GM18499 (cell line): Measurements from ENCODE around the gene EIF3L.

Experiments used
- ATAC-seq: cut with Tn5 transposase; IDR thresholded peaks from one replicate; pipeline ENCODE4 v1.9.1; 2021; ENCODE audit warnings: moderate number of reproducible peaks; ENCODE audit not compliant: insufficient read depth, unreplicated experiment

Gene EIF3L

DNA sequence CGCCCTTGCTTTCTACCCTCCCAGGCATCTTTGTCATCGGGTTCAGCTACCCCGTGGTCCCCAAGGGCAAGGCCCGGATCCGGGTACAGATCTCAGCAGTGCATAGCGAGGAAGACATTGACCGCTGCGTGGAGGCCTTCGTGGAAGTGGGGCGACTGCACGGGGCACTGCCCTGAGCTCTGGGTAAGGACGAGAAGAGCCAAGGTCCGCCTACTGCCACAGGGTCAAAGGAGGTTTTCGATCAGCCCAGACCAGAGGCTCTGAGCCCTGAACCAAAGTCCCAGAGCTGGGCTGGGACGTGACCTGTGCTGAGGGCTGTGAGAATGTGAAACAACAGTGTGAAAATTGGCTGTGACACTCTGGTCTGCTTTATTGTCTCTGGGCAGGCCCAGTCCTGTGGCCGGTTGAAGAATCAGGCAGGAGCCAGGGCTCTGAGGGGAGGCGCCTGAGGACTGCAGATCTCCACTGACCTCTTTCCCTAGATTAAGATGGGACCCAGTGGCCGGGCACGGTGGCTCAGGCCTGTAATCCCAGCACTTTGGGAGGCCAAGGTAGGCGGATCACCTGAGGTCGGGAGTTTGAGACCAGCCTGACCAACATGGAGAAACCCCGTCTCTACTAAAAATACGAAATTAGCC is 32.6 kb upstream of the EIF3L start:
- no peak for ATAC-seq

DNA sequence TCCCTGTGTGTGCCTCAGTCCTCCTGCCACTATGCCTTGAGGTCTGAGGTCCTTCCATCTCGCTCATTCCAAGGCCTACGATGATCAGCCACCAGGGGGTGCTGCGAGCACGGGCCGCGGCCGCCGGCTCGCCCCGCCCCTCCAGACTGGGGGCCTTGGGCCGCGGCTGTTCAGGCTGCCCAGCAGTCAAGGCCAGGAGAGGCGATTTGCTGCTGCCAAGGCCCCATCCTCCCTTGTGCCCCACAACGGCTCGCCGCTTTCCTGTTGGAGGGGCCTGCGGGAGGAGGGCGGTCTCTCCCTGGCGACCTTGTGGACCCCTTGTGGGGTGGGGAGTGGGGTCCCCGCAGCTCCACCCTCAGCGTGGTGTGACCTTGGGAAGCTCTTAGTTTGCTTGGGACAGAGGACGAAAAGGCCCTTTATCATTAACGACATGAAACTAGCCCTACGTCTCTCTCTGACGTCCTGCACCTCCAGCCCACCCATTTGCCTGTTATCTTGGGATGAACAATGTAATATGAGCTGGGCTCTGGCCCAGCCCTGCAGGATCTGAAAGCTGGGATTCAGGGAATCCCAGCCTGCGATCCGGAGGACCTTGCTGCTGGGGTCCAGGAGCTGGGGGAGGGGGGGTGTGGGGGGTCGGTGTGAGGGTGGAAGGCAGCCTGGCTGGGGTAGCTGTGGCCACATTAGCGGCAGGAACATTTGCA is 31.4 kb upstream of the EIF3L start:
- ATAC-seq: no peak

- ATAC-seq: no peak
Measured at GRCh38 chr22:37818409-37819104, 30.7 kb upstream of the EIF3L start.

DNA sequence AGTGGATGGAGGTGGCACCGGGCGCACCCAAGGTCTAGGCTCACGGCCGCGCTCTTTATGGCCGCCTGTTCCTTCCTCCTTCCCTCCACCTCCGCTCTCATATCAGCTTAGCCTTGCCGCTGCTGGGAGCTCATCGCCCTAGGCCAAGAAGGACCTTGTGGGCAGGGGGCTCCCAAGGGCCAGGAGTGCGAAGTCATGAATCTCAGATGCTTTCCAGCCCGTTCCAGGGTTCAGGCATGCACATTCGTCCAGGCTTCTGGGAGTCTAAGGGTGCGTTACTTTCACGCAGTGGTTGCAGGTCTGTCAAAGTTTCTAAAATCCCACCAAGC is 30.1 kb upstream of the EIF3L start:
- no peak for ATAC-seq

GRCh38 chr22:37820350-37820749 is 28.9 kb upstream of the EIF3L start:
- ATAC-seq: no peak

- ATAC-seq: no peak
Measured at GRCh38 chr22:37822079-37822833, 27.0 kb upstream of the EIF3L start.

GRCh38 chr22:37823134-37823985 is 25.9 kb upstream of the EIF3L start, which contains the start of gene GALR3:
GALR3 (plus strand) TSS chr22:37823382; CDS start chr22:37823407, 25 bp downstream.
- no peak for ATAC-seq

DNA sequence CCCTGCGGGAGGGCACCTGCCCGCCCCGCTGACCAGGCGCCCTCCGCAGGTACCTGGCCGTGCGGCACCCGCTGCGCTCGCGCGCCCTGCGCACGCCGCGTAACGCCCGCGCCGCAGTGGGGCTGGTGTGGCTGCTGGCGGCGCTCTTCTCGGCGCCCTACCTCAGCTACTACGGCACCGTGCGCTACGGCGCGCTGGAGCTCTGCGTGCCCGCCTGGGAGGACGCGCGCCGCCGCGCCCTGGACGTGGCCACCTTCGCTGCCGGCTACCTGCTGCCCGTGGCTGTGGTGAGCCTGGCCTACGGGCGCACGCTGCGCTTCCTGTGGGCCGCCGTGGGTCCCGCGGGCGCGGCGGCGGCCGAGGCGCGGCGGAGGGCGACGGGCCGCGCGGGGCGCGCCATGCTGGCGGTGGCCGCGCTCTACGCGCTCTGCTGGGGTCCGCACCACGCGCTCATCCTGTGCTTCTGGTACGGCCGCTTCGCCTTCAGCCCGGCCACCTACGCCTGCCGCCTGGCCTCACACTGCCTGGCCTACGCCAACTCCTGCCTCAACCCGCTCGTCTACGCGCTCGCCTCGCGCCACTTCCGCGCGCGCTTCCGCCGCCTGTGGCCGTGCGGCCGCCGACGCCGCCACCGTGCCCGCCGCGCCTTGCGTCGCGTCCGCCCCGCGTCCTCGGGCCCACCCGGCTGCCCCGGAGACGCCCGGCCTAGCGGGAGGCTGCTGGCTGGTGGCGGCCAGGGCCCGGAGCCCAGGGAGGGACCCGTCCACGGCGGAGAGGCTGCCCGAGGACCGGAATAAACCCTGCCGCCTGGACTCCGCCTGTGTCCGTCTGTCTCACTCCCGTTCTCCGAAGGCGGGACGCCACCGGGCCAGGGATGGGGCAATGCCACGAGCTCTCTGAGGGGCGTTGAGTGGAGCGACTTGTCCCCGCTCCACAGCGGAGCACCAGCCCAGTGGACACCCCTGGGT is 24.3 kb upstream of the EIF3L start:
- no peak for ATAC-seq

DNA sequence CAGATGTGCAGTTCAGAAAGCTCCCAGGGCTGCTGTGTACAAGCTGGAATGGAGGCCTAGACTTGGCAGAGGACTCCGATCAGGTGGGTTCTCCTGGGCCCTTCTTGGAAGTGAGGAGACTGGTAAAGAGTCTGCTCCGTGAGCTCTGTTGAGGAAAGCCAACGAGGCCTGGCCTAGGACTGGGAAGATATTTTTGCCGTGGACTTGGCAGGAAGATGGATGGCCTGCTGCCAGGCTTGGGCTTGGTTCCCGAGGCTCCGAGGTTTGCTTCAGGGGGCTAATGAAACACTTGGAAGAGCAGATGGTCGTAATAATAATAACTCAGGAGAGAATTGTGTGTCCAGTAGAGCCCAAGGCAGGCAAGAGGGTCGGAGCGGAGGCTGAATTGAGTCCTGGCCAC is 22.2 kb upstream of the EIF3L start:
- no peak for ATAC-seq

- ATAC-seq: no peak
Measured at GRCh38 chr22:37830093-37830842, 19.0 kb upstream of the EIF3L start.

GRCh38 chr22:37831472-37831871 is 17.7 kb upstream of the EIF3L start:
- ATAC-seq: no peak

GRCh38 chr22:37832022-37832857 is 17.0 kb upstream of the EIF3L start:
- ATAC-seq: no peak

GRCh38 chr22:37842015-37842793 is 7.0 kb upstream of the EIF3L start:
- no peak for ATAC-seq

- peak; percentile 29 for ATAC-seq
Measured at GRCh38 chr22:37843741-37844089, 5.5 kb upstream of the EIF3L start.

- no peak for ATAC-seq
Measured at GRCh38 chr22:37844904-37845329, 4.3 kb upstream of the EIF3L start.

DNA sequence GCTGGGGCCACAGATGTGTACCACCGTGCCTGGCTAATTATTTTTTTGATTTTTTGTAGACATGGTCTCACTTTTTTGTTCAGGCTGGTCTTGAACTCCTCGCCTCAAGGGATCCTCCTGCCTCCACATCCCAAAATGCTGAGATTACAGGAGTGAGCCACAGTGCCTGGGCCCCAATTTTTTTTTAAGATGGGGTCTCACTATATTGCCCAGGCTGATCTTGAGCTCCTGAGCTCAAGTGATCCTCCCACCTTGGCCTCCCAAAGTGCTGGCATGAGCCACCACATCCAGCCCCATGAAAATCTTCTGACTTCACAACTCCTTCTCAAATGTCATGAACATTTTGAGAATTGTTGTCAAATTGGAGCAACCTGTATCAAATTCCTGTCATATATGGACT is 2.8 kb upstream of the EIF3L start:
- no peak for ATAC-seq
